ENCODE results near the gene HRH1. TPM values are rescaled to one million over a fixed set of nuclear protein-coding genes. Genes with fewer than 3 reads are reported as not detected.

Gene HRH1
- total RNA-seq, 4 donors from 2014 or later, result 10.9 to 12.2 (median 11.4) TPM

DNA sequence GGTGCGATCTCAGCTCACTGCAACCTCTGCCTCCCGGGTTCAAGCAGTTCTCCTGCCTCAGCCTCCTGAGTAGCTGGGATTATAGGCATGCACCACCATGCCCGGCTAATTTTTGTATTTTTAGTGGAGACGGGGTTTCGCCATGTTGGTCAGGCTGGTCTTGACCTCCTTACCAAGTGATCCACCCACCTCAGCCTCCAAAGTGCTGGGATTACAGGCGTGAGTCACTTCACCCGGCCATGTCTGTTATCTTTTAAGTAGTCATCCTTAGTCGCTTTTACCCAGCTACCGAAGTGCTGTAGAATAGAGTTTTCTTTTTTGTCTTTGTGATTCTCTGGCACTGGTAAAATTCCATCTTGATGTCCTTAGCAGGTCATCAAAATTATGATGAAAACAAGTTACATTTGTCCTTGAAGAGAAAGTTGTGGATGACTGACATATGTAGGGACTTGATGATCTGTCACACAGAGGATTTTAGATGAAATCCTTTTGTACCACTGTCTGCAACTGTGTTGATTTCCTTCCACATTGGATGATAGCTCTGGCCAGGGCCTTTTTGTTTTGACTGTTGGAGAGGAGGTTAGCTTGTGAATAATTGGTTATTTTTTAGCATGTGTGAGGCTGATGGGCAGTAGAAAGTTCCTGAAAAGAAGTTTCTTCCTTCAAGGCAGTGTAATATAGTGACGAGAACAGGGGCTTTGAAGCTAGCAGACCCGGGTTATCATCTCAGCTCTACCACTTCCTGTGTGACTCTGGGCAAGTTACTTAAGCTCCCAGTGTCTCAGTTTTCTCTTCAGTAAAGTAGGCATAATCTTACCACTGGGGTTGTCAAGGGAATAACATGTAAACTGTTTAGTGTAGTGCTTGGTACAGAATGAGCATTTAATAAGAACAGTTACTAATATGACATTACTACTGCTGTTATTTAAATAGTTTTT is 136.7 kb downstream of the HRH1 start:
- Histone ChIP-seq H3K27me3 (no peaks in the 10 kb centered on the region), H3K27ac (no peak overlapping the region), H3K9me3 (no peaks in the 10 kb centered on the region), H3K36me3 (no peaks in the 10 kb centered on the region), H3K4me1 (peaks cover 30% of the 10 kb centered on the region), H3K4me3 (no peak overlapping the region)
- 93% methylated on average over 11 of the region's 11 CpGs for WGBS
- DNase-seq (ENCODE audit: low spot score in 2 of 2), result no peak
- TF ChIP-seq POLR2A (IDR thresholded peaks at IDR 0.05) (no peak), EP300 (IDR thresholded peaks at IDR 0.05) (no peak), POLR2AphosphoS5 (IDR thresholded peaks at IDR 0.05) (no peak)

DNA sequence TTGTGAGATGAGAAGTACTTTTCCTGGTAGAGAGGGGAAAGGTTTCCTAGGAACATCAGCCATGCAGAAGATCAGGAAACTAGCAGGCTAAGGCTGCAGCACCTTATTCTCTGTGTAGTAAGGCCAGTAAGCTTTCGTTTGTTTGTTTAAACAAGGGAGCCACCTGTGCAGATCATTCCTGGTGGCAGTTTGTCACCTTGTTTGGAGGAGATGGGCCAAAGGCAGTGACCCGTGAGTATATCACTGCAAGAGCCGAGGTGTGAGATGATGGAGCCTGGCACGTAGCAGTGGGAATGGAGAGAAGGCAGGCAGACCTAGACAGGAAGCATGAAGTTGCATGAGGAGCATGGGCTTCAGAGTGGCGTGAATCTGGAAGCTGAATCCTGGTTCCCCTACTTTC is 137.5 kb downstream of the HRH1 start:
- no peaks in the 10 kb centered on the region for H3K9me3 ChIP-seq
- WGBS, result 91% methylated on average over 5 of the region's 5 CpGs
- no peaks in the 10 kb centered on the region for H3K27me3 ChIP-seq
- TF ChIP-seq POLR2A (IDR thresholded peaks at IDR 0.05), result no peak
- TF ChIP-seq, protein P1, sequence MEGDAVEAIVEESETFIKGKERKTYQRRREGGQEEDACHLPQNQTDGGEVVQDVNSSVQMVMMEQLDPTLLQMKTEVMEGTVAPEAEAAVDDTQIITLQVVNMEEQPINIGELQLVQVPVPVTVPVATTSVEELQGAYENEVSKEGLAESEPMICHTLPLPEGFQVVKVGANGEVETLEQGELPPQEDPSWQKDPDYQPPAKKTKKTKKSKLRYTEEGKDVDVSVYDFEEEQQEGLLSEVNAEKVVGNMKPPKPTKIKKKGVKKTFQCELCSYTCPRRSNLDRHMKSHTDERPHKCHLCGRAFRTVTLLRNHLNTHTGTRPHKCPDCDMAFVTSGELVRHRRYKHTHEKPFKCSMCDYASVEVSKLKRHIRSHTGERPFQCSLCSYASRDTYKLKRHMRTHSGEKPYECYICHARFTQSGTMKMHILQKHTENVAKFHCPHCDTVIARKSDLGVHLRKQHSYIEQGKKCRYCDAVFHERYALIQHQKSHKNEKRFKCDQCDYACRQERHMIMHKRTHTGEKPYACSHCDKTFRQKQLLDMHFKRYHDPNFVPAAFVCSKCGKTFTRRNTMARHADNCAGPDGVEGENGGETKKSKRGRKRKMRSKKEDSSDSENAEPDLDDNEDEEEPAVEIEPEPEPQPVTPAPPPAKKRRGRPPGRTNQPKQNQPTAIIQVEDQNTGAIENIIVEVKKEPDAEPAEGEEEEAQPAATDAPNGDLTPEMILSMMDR (IDR thresholded peaks at IDR 0.05), result no peak
- TF ChIP-seq POLR2AphosphoS5 (IDR thresholded peaks at IDR 0.05), result no peak
- no peak for TF ChIP-seq EP300 (IDR thresholded peaks at IDR 0.05)
- no peak overlapping the region for H3K4me3 ChIP-seq
- H3K36me3 ChIP-seq, result no peaks in the 10 kb centered on the region
- DNase-seq (ENCODE audit: low spot score in 2 of 2), result no peak
- no peak overlapping the region for H3K27ac ChIP-seq
- peaks cover 30% of the 10 kb centered on the region for H3K4me1 ChIP-seq

DNA sequence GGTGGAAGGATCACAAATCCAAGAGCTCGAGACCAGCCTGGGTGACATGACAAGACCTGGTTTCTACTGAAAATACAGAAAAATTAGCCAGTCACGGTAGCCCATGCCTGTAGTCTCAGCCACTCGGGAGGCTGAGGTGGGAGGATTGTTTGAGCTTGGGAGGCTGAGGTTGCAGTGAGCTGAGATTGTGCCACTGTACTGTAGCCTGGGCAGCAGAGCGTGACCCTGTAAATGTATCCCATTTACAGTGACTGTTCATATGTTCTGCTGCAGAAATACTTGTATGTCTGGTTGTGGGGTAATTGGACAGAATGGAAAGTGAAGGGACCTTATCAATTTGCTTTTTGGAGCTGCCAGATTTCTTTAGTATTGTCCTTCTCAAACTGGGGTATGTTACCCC is 142.8 kb downstream of the HRH1 start:
- DNase-seq (ENCODE audit: low spot score in 2 of 2), result no peak
- 98% methylated on average over 4 of the region's 4 CpGs for WGBS
- H3K4me1 ChIP-seq, result no peaks in the 10 kb centered on the region
- TF ChIP-seq, protein P1 (IDR thresholded peaks at IDR 0.05), result no peak
- H3K27ac ChIP-seq, result no peak overlapping the region
- no peaks in the 10 kb centered on the region for H3K27me3 ChIP-seq
- no peaks in the 10 kb centered on the region for H3K9me3 ChIP-seq
- H3K36me3 ChIP-seq, result peaks cover 30% of the 10 kb centered on the region
- no peak overlapping the region for H3K4me3 ChIP-seq

DNA sequence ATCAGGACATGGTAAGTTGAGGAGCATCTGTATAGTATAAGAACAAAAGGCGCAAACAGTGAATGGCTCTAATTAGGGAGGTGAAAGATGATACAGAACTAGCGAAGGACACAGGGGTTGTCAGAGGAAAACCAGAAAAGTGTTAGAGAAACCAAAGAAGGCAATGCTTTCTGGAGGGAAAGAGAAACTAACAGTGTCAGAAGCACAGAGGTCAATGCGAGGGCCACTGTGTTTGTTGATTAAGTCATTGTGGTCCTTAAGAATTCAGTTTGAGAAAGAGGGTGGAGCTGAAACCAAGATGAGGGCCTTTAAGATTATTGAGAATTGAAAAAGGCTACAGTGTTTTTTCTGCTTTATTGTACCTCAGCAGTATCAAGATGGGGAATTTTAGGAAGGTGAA is 146.7 kb downstream of the HRH1 start:
- DNase-seq (ENCODE audit: low spot score in 2 of 2), result no peak
- no peak overlapping the region for H3K4me3 ChIP-seq
- no peaks in the 10 kb centered on the region for H3K9me3 ChIP-seq
- peaks cover 48% of the 10 kb centered on the region for H3K36me3 ChIP-seq
- H3K27ac ChIP-seq, result no peak overlapping the region
- TF ChIP-seq POLR2A (IDR thresholded peaks at IDR 0.05) (no peak), EP300 (IDR thresholded peaks at IDR 0.05) (no peak), POLR2AphosphoS5 (IDR thresholded peaks at IDR 0.05) (no peak)
- TF ChIP-seq, protein P1 (IDR thresholded peaks at IDR 0.05), result no peak
- 94% methylated on average over 3 of the region's 3 CpGs for whole genome bisulfite sequencing
- no peaks in the 10 kb centered on the region for H3K27me3 ChIP-seq
- H3K4me1 ChIP-seq, result no peaks in the 10 kb centered on the region

DNA sequence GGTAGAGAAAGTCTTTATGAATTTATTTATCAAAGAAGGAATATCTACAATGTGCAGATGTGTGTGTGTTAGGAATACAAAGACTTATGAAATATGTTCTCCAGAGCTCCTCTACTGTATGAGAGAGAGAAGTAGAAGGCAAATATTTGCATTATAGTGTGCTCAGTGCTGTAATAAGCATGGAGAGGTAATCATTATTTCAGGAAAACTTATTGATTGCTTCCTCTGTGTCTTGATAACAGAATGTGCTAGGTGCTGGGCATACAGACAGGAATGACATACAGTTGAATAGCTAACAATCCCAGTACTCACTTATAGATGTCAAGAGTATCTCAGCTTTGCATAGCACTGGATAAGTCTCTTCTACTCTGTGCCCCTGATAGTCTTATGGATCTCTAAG is 148.2 kb downstream of the HRH1 start:
- Histone ChIP-seq H3K9me3 (no peaks in the 10 kb centered on the region), H3K36me3 (peaks cover 56% of the 10 kb centered on the region), H3K4me1 (peaks cover 7% of the 10 kb centered on the region), H3K27me3 (no peaks in the 10 kb centered on the region), H3K4me3 (no peak overlapping the region), H3K27ac (no peak overlapping the region)
- TF ChIP-seq POLR2A (IDR thresholded peaks at IDR 0.05), result no peak
- TF ChIP-seq POLR2AphosphoS5 (IDR thresholded peaks at IDR 0.05), result no peak
- TF ChIP-seq, protein P1 (IDR thresholded peaks at IDR 0.05), result no peak
- TF ChIP-seq EP300 (IDR thresholded peaks at IDR 0.05), result no peak
- DNase-seq (ENCODE audit: low spot score in 2 of 2), result no peak
